Right renal pelvis (tissue), 4 donors: ENCODE data around the gene UGT1A1. TPM values are rescaled to one million over a fixed set of nuclear protein-coding genes. Genes with fewer than 3 reads are reported as not detected.
A peak's percentile ranks its signal among the peaks of the same experiment; 100 is the strongest.

ENCODE experiments used
- DNase-seq, 4 donors: peaks; one replicate each; pipeline ENCODE4 v3.0.0-alpha.2; 2013; ENCODE audit warnings: low read depth in 4 of 4, low spot score in 3 of 4, missing footprints in 1 of 4
- polyA plus RNA-seq, 4 donors: library from polyadenylated mRNA; unstranded; fragments of 120-200 nt; gene quantifications; one replicate each; pipeline ENCODE4 v1.2.1, GENCODE V29; 2013; ENCODE audit not compliant: insufficient read length in 4 of 4

UGT1A1 gene
- polyA plus RNA-seq, 4 donors: 0.08 to 0.29 (median 0.16) TPM

- DNase-seq: peak in 1 of 4 donors; percentile 10
Observed at GRCh38 chr2:233814056-233814835, 54.2 kb downstream of the UGT1A1 start.

- no peak for DNase-seq
Observed at GRCh38 chr2:233815861-233816260, 55.8 kb downstream of the UGT1A1 start.

GRCh38 chr2:233816334-233816733 is 56.3 kb downstream of the UGT1A1 start:
- no peak for DNase-seq

GRCh38 chr2:233816771-233817170 is 56.7 kb downstream of the UGT1A1 start:
- DNase-seq: no peak

- no peak for DNase-seq
Observed at GRCh38 chr2:233817361-233817911, 57.4 kb downstream of the UGT1A1 start.

- DNase-seq: no peak
Observed at GRCh38 chr2:233817995-233818638, 58.0 kb downstream of the UGT1A1 start.

- no peak for DNase-seq
Observed at GRCh38 chr2:233818639-233819621, 58.9 kb downstream of the UGT1A1 start.

GRCh38 chr2:233819884-233820773 is 60.1 kb downstream of the UGT1A1 start:
- no peak for DNase-seq

- no peak for DNase-seq
Observed at GRCh38 chr2:233820774-233821105, 60.7 kb downstream of the UGT1A1 start.

- DNase-seq: no peak
Observed at GRCh38 chr2:233821196-233821595, 61.1 kb downstream of the UGT1A1 start.

GRCh38 chr2:233821709-233822100 is 61.6 kb downstream of the UGT1A1 start:
- no peak for DNase-seq

GRCh38 chr2:233822101-233822771 is 62.2 kb downstream of the UGT1A1 start:
- no peak for DNase-seq

Other genes with a start within 250 kb of the UGT1A1 start
- gene USP40, start 193.5 kb upstream of the UGT1A1 start, polyA plus RNA-seq: 10 to 100 TPM; 42.0 to 57.0 (median 46.3) TPM
- not detected for gene UGT1A8, start 142.6 kb upstream of the UGT1A1 start, polyA plus RNA-seq
- under 1 TPM in 1 of 4 donors, not detected in 3; 0.03 TPM for gene UGT1A10, start 123.8 kb upstream of the UGT1A1 start, polyA plus RNA-seq
- 1 to 10 TPM; 4.1 to 8.3 (median 5.7) TPM for gene UGT1A9, start 88.4 kb upstream of the UGT1A1 start, polyA plus RNA-seq
- gene UGT1A7, start 78.4 kb upstream of the UGT1A1 start, polyA plus RNA-seq: under 1 TPM in 2 of 4 donors, not detected in 2; 0.03 to 0.07 TPM
- gene UGT1A6, start 67.4 kb upstream of the UGT1A1 start, polyA plus RNA-seq: 1 to 10 TPM; 2.8 to 5.3 (median 3.6) TPM
- gene UGT1A5, start 47.4 kb upstream of the UGT1A1 start, polyA plus RNA-seq: not detected
- under 1 TPM in 1 of 4 donors, not detected in 3; 0.03 TPM for gene UGT1A4, start 41.5 kb upstream of the UGT1A1 start, polyA plus RNA-seq
- under 1 TPM in 1 of 4 donors, not detected in 3; 0.06 TPM for gene UGT1A3, start 31.2 kb upstream of the UGT1A1 start, polyA plus RNA-seq
- gene MROH2A, start 18.1 kb downstream of the UGT1A1 start, polyA plus RNA-seq: under 1 TPM; 0.12 to 0.20 (median 0.15) TPM
- 10 to 100 TPM; 20.0 to 24.4 (median 23.2) TPM for gene HJURP, start 94.3 kb downstream of the UGT1A1 start, polyA plus RNA-seq
- under 1 TPM in 3 of 4 donors, not detected in 1; 0.10 to 0.31 (median 0.23) TPM for gene TRPM8, start 157.1 kb downstream of the UGT1A1 start, polyA plus RNA-seq